Neuronal stem cell (in vitro differentiated cells): Measurements from ENCODE around the gene B9D1.

Source experiments
- DNase-seq: peaks from one replicate; pipeline ENCODE4 v3.0.0-alpha.2; 2013; ENCODE audit warnings: low spot score
- H2AFZ ChIP-seq: one replicate; pipeline ENCODE4 v1.6.1; 2013; ENCODE audit warnings: mild to moderate bottlenecking, low read length, inconsistent platforms
- H2AK5ac ChIP-seq: 2 replicates; pipeline ENCODE4 v1.6.1; 2013; ENCODE audit warnings: low read depth, mild to moderate bottlenecking, inconsistent platforms, low read length, moderate library complexity, mixed read lengths
- H2BK120ac ChIP-seq: 2 replicates; pipeline ENCODE4 v1.6.1; 2013; ENCODE audit warnings: low read depth, mild to moderate bottlenecking, inconsistent platforms, low read length, moderate library complexity, mixed read lengths
- H2BK12ac ChIP-seq: one replicate; pipeline ENCODE4 v1.6.1; 2013; ENCODE audit warnings: low read length, inconsistent platforms
- H2BK15ac ChIP-seq: 2 replicates; pipeline ENCODE4 v1.6.1; 2013; ENCODE audit warnings: mild to moderate bottlenecking, low read length, inconsistent platforms, mixed read lengths
- H2BK5ac ChIP-seq: one replicate; pipeline ENCODE4 v1.6.1; 2013; ENCODE audit warnings: inconsistent platforms, mild to moderate bottlenecking, low read length, moderate library complexity
- H3K14ac ChIP-seq: one replicate; pipeline ENCODE4 v1.6.1; 2013; ENCODE audit warnings: low read length, inconsistent platforms
- H3K18ac ChIP-seq: 2 replicates; pipeline ENCODE4 v1.6.1; 2013; ENCODE audit warnings: low read length, inconsistent platforms
- H3K23ac ChIP-seq: 2 replicates; pipeline ENCODE4 v1.6.1; 2013; ENCODE audit warnings: low read depth, mild to moderate bottlenecking, mixed read lengths, low read length, inconsistent platforms; ENCODE audit not compliant: poor library complexity
- H3K27ac ChIP-seq: replicated peaks from 3 replicates; pipeline ENCODE4 v1.5.1; 2013; ENCODE audit warnings: low read length, inconsistent platforms
- H3K27me3 ChIP-seq, 3 experiments: 2 replicates each; pipeline ENCODE4 v1.6.1; 2013; ENCODE audit warnings: low read length in 3 of 3, mild to moderate bottlenecking in 2 of 3, inconsistent platforms in 1 of 3, low read depth in 1 of 3, mixed read lengths in 1 of 3, moderate library complexity in 1 of 3; ENCODE audit not compliant: control insufficient read depth in 3 of 3, insufficient read depth in 3 of 3
- H3K36me3 ChIP-seq, 2 donors: replicated peaks in 1 of 2; 2 replicates each; pipeline ENCODE4 v1.6.1; 2013; ENCODE audit warnings: low read length in 2 of 2; ENCODE audit not compliant: control insufficient read depth in 2 of 2, insufficient read depth in 2 of 2
- H3K4ac ChIP-seq: 2 replicates; pipeline ENCODE4 v1.6.1; 2013; ENCODE audit warnings: inconsistent platforms, mild to moderate bottlenecking, low read length, moderate library complexity
- H3K4me1 ChIP-seq, 2 donors: 1 replicate in 1 of 2; 2 replicates in 1 of 2; pipeline ENCODE4 v1.6.1; 2013; ENCODE audit warnings: low read length in 2 of 2, low read depth in 1 of 2; ENCODE audit not compliant: control insufficient read depth in 2 of 2, insufficient read depth in 1 of 2
- H3K4me2 ChIP-seq: one replicate; pipeline ENCODE4 v1.6.1; 2013; ENCODE audit warnings: mild to moderate bottlenecking, low read length, inconsistent platforms; ENCODE audit not compliant: insufficient read depth, poor library complexity, severe bottlenecking
- H3K4me3 ChIP-seq, 2 donors: 2 replicates each; pipeline ENCODE4 v1.5.1; 2013; ENCODE audit warnings: low read length in 2 of 2, mild to moderate bottlenecking in 2 of 2, inconsistent platforms in 1 of 2, moderate library complexity in 1 of 2
- H3K79me1 ChIP-seq: one replicate; pipeline ENCODE4 v1.6.1; 2013; ENCODE audit warnings: low read depth, mild to moderate bottlenecking, inconsistent platforms, low read length, moderate library complexity
- H3K9ac ChIP-seq: one replicate; pipeline ENCODE4 v1.6.1; 2013; ENCODE audit warnings: mild to moderate bottlenecking, low read depth, low read length, inconsistent platforms; ENCODE audit not compliant: poor library complexity
- H3K9me3 ChIP-seq, 2 donors: replicated peaks in 1 of 2; 2 replicates each; pipeline versions ENCODE3 to v1.6.1; 2013; ENCODE audit warnings: low read length in 2 of 2, mild to moderate bottlenecking in 2 of 2, inconsistent platforms in 1 of 2, low read depth in 1 of 2, mixed read lengths in 1 of 2, moderate library complexity in 1 of 2; ENCODE audit not compliant: control insufficient read depth in 2 of 2, insufficient read depth in 1 of 2
- H4K8ac ChIP-seq: one replicate; pipeline ENCODE4 v1.6.1; 2013; ENCODE audit warnings: low read depth, mild to moderate bottlenecking, inconsistent platforms, low read length, moderate library complexity
- H4K91ac ChIP-seq: one replicate; pipeline ENCODE4 v1.6.1; 2013; ENCODE audit warnings: low read length, low read depth, mild to moderate bottlenecking, inconsistent platforms; ENCODE audit not compliant: poor library complexity
- WGBS, 2 donors: extraction: QIAGEN DNeasy Blood & Tissue Kit; methylation state at CpG; one replicate each; pipeline ENCODE4 v1.1.7; 2013; ENCODE audit warnings: missing lambda C conversion rate in 2 of 2, mixed read lengths in 1 of 2; ENCODE audit not compliant: insufficient read length in 2 of 2, insufficient replicate concordance in 1 of 2; ENCODE audit errors: extremely low coverage in 2 of 2; 5-methylcytosine and 5-hydroxymethylcytosine counted together

The B9D1 gene

GRCh38 chr17:19332371-19333131, 30.0 kb downstream of the B9D1 start:
- no peak overlapping the region for H2AK5ac ChIP-seq
- H2BK5ac ChIP-seq: no peak overlapping the region
- H3K4me1 ChIP-seq: peaks cover 8 to 23% of the 10 kb centered on the region in 2 donors
- H3K4me3 ChIP-seq: no peak overlapping the region
- no peak overlapping the region for H3K27ac ChIP-seq
- no CpG with 5 or more reads among the region's 6 CpGs for WGBS, 2 donors
- H3K4ac ChIP-seq: no peak overlapping the region
- no peaks in the 10 kb centered on the region for H3K79me1 ChIP-seq
- no peak overlapping the region for H3K14ac ChIP-seq
- no peak overlapping the region for H3K9ac ChIP-seq
- H4K91ac ChIP-seq: no peak overlapping the region
- no peak overlapping the region for H3K23ac ChIP-seq
- H2BK12ac ChIP-seq: no peak overlapping the region
- H3K9me3 ChIP-seq: no peaks in the 10 kb centered on the region
- no peak overlapping the region for H4K8ac ChIP-seq
- no peak overlapping the region for H3K18ac ChIP-seq
- no peaks in the 10 kb centered on the region for H3K27me3 ChIP-seq
- no peak for DNase-seq
- H2BK15ac ChIP-seq: no peak overlapping the region
- no peak overlapping the region for H2BK120ac ChIP-seq
- no peak overlapping the region for H2AFZ ChIP-seq
- peaks cover 9 to 82% of the 10 kb centered on the region in 2 donors for H3K36me3 ChIP-seq
- no peak overlapping the region for H3K4me2 ChIP-seq

DNA sequence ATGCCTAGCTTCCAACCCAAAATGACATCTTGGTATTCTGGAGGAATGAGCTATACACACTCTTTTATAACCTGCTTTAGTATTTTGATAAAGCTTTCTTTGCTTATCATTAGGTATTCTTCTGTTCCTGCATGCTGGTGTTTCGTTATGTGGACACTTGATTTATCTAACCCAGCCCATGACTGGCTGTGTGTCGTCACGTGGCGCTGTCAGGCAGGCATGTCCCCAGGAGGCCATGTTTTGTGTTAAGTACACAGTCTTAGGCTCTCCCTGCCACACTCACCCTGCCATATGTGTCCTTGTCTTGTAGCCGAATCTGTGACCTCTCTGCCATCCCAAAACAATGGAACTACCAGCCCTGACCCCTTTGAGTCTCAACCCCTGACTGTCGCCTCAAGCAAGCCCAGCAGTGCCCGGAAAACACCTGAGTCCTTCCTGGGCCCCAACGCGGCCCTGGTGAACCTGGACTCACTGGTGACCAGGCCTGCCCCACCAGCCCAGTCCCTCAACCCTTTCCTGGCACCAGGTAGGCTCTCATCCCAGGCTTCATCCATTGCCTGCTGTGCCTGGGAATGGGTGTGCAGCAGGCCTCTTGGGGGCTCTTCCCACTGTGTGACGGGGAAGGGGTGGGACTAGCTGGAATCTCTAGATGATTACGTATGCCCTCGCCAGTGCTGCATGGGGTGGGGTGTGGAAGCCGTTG, 30.8 kb downstream of the B9D1 start:
- Histone ChIP-seq H4K91ac (no peak overlapping the region), H4K8ac (no peak overlapping the region), H3K9me3 (no peaks in the 10 kb centered on the region), H3K79me1 (no peaks in the 10 kb centered on the region), H2AFZ (no peak overlapping the region), H2BK15ac (no peak overlapping the region), H3K4me1 (peaks cover 8 to 20% of the 10 kb centered on the region in 2 donors), H2BK5ac (no peak overlapping the region), H2BK120ac (no peak overlapping the region), H2BK12ac (no peak overlapping the region), H3K27me3 (no peaks in the 10 kb centered on the region), H3K4me2 (no peak overlapping the region), H3K4ac (no peak overlapping the region), H3K4me3 (no peak overlapping the region), H3K9ac (peak overlapping the region; percentile 10), H3K18ac (no peak overlapping the region), H3K36me3 (peaks cover 9 to 86% of the 10 kb centered on the region in 2 donors), H2AK5ac (no peak overlapping the region), H3K27ac (no peak overlapping the region), H3K23ac (no peak overlapping the region), H3K14ac (no peak overlapping the region)
- WGBS, 2 donors: no CpG with 5 or more reads among the region's 13 CpGs
- DNase-seq: no peak

DNA sequence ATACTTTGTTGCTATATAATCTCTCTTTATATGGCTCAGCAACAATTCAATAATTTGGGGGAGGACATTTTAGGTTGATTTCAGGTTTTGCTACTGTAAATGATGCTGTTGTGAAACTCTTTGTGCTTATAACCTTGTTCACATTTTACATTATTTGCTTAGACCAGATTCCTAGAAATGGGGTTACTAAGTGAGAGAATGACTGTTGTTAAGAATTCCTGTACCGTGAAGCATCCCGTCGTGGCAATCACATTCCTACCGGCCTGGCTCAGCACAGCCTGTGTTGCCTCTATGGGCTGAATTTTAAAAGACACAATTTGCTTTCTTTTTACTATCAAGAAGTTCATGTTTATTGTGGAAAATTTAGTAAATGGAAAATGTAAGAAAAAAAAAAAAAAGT, 31.4 kb downstream of the B9D1 start:
- no peak overlapping the region for H3K27ac ChIP-seq
- H4K91ac ChIP-seq: no peak overlapping the region

GRCh38 chr17:19330271-19330670, 32.3 kb downstream of the B9D1 start:
- no peak overlapping the region for H4K91ac ChIP-seq
- H3K4ac ChIP-seq: no peak overlapping the region
- no peaks in the 10 kb centered on the region for H3K79me1 ChIP-seq
- no peak overlapping the region for H3K27ac ChIP-seq
- H2BK120ac ChIP-seq: no peak overlapping the region
- no peak overlapping the region for H2AFZ ChIP-seq
- no peak overlapping the region for H2AK5ac ChIP-seq
- H2BK12ac ChIP-seq: no peak overlapping the region
- H3K4me3 ChIP-seq: no peak overlapping the region
- H3K4me2 ChIP-seq: no peak overlapping the region
- WGBS, 2 donors: no CpG with 5 or more reads among the region's 3 CpGs
- H2BK5ac ChIP-seq: no peak overlapping the region
- no peak overlapping the region for H3K23ac ChIP-seq
- no peak for DNase-seq
- H4K8ac ChIP-seq: no peak overlapping the region
- H3K18ac ChIP-seq: no peak overlapping the region
- H3K14ac ChIP-seq: no peak overlapping the region
- H3K36me3 ChIP-seq: peaks cover 9 to 84% of the 10 kb centered on the region in 2 donors
- no peaks in the 10 kb centered on the region for H3K27me3 ChIP-seq
- H3K9ac ChIP-seq: no peak overlapping the region
- H2BK15ac ChIP-seq: no peak overlapping the region
- H3K9me3 ChIP-seq: peaks cover 2 to 11% of the 10 kb centered on the region in 2 donors
- peaks cover 8 to 20% of the 10 kb centered on the region in 2 donors for H3K4me1 ChIP-seq

More for the DNA sequence above, 31.4 kb downstream of the B9D1 start:
- Histone ChIP-seq H3K4me2 (no peak overlapping the region), H2AFZ (no peak overlapping the region), H2BK15ac (no peak overlapping the region), H2BK120ac (no peak overlapping the region), H3K79me1 (no peaks in the 10 kb centered on the region), H3K23ac (no peak overlapping the region), H3K36me3 (peaks cover 9 to 84% of the 10 kb centered on the region in 2 donors), H3K14ac (no peak overlapping the region), H3K9ac (no peak overlapping the region), H3K4me1 (peaks cover 8 to 20% of the 10 kb centered on the region in 2 donors), H4K8ac (no peak overlapping the region), H2AK5ac (no peak overlapping the region), H3K27me3 (no peaks in the 10 kb centered on the region), H3K9me3 (peaks cover 2% of the 10 kb centered on the region in 2 donors), H2BK5ac (no peak overlapping the region), H3K18ac (no peak overlapping the region), H3K4me3 (no peak overlapping the region), H2BK12ac (no peak overlapping the region), H3K4ac (no peak overlapping the region)
- WGBS, 2 donors: no CpG with 5 or more reads among the region's 4 CpGs
- DNase-seq: no peak
